Endometrial microvascular endothelial cells (primary cell): Measurements from ENCODE around the gene MS4A10. TPM values are rescaled to one million over a fixed set of nuclear protein-coding genes. Genes with fewer than 3 reads are reported as not detected.
"Not testable (repeated sequence)": the region's sequence is repeated elsewhere in the genome, so short reads cannot be mapped to it uniquely, and the experiment has no call there.

Experiments used
- in situ Hi-C: cut with HindIII; loops from 2 replicates; pipeline ENCODE4 v1.10.0; 2017; ENCODE audit warnings: low sequenced_read_pairs, low pct_unique_long_range_greater_than_20kb; ENCODE audit errors: inconsistent ontology term
- total RNA-seq: library from RNA; depleted of rRNA; stranded (reverse); fragments of >200 nt; gene quantifications from one replicate; pipeline ENCODE4 v1.2.3, GENCODE V29; 2015; ENCODE audit errors: inconsistent ontology term

MS4A10 gene
- total RNA-seq, 1 donor from 2014 or later: not detected

DNA sequence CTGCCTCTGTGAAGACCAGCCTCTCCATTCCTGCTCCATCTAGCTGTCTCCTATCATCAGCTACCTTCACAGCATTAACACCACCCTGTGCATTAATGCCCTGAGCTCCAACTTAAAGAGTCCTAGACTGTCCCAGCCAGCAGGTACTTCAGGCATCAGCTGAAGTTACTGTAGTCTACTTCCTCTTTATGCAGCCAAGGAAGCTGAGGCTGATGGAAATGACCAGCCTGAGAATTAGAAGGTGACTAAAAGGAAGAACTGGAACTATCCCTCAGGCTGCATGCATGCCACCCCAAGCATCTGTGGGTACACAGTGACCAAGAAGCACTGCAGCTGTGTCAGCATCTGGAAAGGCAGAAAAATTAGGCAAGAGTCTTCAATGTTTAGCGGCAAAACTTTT lies 28.2 kb downstream of the MS4A10 start:
- in situ Hi-C loops: no loop called here

DNA sequence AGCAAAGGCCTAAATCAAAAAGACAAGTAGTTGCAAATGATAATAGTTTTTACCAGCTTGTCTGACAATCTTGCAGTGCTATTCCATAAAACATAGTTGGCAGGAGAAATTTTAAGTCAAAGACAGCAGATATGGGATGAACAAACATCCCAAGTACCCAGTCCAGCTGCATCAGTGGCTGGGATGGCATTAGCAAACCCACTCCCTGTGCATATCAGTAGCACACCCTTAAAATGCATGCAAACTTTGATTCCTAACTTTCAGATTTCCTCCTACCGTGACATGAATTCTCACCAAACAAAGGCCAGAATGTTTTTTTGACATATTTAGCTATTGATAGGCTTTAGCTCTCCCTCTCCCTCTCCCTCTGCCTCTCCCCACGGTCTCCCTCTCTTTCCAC lies 29.0 kb downstream of the MS4A10 start:
- in situ Hi-C loops: no loop called here

DNA sequence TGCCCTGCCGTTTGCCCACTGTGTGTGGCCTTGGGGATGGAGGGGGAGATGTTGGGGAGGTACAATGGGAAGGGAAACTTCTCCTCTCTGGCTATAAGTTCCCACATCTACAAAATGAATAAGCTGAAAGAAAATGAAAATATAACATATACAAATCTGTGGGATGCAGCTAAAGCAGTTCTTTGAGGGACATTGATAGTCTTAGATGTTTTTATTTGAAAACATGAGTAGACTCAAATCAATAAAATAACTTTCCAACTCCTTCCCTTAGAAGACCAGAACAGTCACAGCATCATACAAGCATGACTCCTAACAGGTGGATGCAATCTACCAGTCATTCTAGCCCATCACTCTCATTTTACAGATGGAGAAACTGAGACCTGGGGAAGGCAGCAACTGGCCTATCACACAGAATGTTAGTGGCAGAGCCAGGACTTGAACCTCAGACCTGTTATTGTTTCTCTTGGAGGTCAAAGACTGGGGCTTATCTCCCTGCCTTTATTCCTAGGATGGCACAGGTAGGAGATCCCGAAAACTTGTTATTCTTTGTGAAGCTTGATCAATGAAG lies 31.5 kb downstream of the MS4A10 start:
- in situ Hi-C loops: no loop called here

DNA sequence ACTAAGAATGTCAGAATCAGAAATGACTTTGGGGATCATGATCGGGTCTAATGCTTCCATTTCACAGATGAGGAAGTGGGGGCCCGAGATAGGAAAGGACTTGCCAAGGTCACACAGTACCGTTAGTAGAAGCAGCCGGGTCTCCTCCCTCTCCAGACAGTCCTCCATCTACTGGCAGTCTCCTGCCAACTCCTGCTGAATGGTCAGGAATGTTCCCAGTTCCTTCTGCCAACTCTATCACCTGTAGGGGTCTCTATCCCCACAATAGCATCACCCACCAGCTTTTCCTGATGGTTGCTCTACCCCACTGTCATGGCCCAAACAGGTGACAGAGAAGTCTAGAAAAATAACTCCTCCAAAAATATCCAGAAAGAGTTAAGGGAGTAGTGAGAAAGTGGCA lies 32.9 kb downstream of the MS4A10 start:
- in situ Hi-C loops: no loop called here

DNA sequence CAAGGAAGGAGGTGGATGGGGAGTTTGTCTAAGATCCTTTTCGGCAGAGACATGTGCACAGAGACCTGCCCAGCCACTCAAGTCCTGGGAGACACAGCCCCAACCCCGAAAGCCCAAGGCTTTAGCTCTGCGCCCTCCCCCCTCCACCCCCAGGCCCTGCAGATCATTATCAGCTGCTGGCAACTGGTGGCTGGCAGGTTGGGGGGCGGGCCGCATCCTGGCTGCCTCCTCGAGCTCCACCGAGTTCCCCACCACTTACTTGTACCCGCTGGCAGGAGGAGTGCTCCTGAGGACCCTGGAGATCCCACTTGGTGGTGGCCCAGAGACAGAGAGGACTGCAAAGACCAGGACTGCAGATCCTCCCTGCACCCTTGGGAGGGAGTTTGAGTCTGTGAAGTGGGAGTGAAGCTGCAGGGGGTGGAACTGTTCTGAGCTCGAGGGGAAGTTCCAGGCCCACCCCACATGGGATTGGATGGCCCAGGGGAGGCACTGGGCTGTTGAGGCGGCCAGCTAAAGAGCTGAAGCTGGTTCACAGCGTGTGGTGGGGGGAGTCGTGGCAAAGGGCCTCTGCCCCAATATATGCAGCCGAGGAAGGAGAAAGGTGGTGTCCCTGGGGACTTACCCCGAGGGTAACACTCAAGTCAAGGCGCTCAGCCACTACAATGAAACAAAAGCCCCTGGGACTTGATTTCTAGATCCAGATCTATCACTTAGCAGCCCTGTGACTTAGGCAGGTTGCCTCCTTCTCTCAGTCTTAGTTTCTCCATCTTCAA lies 36.9 kb downstream of the MS4A10 start:
- in situ Hi-C loops: no loop called here

DNA sequence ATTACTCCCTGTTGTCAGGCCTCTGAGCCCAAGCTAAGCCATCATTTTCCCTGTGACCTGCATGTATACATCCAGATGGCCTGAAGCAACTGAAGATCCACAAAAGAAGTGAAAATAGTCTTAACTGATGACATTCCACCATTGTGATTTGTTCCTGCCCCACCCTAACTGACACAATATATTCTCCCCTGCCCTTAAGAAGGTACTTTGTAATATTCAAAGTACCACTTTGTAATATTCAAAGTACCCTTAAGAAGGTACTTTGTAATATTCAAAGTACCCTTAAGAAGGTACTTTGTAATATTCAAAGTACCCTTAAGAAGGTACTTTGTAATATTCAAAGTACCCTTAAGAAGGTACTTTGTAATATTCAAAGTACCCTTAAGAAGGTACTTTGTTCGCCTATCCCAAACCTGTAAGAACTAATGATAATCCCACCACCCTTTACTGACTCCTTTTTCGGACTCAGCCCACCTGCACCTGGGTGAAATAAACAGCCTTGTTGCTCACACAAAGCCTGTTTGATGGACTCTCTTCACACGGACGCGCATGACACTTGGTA lies 38.7 kb downstream of the MS4A10 start:
- in situ Hi-C loops: not testable (repeated sequence)

DNA sequence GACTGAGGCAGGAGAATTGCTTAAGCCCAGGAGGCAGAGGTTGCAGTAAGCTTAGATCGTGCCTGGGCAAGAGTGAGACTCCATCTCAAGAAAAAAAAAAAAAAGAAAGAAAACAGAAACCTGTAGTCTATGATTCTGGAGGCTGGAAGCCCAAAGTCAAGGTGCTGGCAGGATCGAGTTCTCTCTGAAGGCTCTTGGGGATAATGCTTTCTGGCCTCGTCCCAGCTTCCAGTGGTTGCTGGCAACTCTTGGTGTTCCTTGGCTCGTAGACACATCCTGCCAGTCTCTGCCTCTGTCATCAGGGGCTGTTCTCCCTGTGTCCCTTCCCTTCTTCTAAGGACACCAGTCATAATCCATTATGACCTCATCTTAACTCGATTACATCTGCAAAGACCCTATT lies 40.0 kb downstream of the MS4A10 start:
- in situ Hi-C loops: no loop called here

DNA sequence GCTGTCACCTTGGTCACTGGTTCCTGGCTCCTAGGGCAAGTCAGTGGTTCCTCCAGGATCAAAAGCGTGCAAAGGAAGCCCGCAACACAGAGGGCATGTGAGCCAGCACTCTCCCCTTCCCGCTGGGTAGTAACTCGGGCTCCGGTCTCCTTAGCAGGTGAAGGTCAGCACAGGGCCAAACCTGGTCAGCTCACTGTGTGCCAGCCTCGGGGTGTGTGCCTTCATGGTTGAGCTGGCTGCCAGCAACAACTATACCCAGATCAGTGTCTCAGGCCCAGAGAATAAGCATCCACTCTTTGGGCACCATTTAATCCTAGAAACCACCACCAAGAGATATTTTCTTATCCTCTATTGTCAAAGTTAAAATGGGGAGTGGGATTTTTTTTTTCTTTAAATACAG lies 40.7 kb downstream of the MS4A10 start:
- in situ Hi-C loops: no loop called here

DNA sequence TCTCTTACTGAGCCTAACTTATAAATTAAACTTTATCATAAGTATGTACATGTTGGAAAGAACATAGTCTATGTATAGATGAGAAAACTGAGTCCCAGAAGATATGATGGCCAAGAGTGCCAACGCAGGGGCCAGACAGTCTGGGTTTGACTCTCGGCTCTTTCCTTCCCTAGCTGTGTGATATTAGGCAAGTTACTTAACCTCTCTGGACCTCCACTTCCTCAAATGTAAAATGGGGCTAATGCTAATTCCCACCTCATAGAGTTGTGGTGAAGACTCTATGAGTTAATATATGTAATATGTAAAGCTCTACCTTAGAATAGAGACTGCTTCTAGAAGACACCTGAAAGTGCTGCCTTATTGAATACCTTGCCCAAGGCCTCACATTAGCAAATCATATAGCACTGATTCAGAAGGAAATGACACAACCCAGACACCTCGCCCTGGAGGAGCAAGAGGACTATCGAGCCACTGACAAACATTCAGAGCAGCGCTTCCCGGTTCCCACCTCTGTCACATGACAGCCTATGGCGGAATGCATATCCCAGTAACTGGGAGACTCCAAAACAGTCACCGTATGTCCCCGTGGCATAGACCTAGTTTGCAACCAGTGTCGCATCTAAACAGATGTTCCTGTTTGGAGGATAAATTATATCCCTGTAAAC lies 45.5 kb downstream of the MS4A10 start:
- in situ Hi-C loops: no loop called here

DNA sequence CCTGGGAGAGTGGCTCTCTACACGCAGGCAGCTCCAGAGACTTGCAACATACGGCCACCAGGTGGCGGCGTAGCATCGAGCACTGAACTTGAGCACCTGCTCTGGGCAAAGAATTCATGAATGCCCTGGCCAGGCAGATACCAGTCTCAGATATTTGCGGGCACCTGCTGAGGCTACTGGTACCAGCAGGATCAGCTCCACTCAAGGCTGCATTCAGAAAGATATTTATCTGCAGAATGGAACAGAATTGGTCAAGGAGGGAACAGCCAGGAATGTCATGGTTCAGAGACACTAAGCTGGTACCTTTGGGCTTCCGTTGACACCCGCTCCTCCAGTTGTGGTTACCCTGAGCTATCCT lies 46.0 kb downstream of the MS4A10 start:
- in situ Hi-C loops: no loop called here

DNA sequence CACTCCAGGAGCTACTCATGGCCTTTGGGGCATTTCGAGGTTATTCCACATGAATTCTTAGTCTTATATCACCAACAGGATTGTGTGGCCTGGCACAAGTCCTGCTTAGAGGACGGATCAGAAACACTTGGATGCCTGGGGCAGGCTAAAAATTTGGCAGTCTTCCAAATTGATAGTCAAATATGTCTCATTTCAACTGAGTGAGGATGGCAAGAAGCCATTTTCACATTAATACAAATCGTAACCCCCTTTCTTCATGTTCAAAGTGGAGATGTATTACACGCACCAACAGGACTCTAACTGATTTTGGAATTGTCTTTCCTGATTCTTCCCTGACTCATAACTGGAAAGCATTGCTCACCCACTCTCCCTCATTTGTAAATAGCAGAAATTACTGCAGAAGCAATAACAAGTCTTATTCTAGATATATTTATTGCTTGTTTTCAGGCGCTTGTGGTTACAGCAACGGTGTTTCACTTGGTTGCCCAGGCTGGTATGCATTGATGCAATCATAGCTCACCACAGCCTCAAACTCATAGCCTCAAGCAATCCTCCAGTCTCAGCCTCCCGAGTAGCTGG lies 46.5 kb downstream of the MS4A10 start:
- in situ Hi-C loops: no loop called here

DNA sequence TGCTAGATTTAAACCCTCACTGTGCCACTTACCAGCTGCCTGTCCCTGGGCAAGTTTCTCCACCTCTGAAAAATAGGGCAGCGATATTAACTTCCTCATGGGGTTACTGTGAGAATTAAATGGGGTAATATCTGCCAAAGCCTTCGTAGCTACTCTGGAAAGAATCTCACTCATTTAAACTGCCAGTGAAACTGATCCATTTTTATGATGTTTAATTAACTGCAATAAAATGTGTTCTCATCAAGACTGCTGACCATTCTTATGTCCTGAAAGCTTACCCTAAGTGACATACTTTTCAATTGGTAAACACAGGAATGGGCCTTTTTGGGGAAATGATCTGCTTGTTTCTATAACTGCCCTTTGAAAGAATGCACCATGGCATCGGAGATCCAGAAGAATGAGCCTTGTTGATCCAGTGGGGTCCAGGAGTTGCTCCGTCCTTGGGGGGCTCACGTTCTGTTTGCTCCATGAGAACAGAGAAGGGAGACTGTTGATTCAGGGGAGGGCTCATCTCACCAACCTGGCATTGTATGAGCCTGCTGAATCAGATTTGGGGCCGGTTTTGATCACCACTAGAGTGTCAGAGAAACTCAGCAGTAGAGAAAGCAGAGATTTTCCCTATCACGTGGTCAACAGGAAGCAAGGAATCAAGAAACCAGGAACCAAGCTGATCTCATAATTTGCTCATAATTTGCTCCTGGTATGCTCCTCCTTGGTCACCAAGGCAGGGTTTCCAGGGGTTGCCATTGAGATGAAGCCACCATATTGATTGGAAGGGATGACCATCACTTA lies 49.8 kb downstream of the MS4A10 start:
- in situ Hi-C loops: no loop called here

DNA sequence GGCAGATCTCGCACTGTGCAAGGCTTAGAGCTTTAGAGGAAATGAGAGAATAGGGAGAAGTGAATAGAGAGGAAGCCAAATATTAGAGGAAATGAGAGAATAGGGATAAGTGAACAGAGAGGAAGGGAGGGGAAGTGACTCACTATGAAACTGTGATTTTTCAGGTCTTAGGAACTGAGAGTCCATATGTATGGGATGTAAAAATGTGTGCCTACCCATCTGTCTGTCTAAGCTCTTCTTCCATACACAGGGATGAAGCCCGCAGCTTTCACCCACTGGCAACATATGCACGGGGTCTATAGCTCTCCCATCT lies 50.4 kb downstream of the MS4A10 start:
- in situ Hi-C loops: no loop called here

DNA sequence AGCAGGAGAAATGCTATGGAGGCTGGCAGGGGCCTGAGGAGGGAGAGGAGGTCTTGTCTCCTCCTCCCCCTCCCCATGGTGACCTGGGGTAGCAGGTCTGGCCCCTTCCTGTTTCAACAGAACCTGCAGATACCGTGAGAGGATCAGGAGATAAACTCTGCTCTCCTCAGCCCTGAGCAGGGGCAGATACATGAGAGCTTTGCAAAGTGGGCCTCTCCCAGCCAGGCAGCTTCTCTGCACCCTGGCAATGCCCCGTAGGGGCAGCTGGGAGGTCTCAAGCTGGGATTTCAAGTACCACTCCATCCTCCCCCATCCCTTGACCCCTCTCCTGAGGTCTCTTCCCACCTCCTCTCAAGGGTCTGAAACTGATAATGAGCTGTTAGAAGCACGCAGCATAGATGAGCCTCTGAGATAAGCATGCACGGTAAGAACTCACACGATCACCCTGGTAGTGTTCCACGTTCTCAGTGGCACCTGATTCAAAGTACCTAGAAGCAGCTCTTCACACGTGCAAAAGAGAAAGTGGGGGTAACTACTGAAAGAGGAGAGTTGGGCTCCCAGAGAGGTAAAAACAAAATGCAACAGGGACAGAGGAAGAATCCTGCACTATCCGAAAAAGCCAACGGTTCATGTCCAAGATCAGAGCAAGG lies 51.9 kb downstream of the MS4A10 start:
- in situ Hi-C loops: no loop called here

DNA sequence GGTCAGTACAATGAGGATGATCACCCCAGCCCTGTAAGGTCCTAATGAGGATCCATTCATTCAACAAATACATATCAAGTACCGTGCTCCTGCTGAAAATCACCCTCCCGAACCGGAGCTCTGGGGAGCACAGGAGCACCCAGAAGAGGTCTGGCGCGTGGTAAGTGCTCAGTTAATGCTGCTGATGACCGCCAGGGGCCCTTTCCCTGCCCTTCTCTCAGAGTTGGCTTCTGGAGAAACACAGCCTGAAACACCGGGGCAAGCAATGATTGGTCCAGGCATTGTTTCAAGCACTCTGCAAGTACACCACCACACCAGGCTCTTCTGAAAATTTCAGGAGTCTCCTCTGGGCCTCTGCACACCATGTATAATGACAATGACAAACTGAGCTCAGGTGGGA lies 53.0 kb downstream of the MS4A10 start:
- in situ Hi-C loops: no loop called here

DNA sequence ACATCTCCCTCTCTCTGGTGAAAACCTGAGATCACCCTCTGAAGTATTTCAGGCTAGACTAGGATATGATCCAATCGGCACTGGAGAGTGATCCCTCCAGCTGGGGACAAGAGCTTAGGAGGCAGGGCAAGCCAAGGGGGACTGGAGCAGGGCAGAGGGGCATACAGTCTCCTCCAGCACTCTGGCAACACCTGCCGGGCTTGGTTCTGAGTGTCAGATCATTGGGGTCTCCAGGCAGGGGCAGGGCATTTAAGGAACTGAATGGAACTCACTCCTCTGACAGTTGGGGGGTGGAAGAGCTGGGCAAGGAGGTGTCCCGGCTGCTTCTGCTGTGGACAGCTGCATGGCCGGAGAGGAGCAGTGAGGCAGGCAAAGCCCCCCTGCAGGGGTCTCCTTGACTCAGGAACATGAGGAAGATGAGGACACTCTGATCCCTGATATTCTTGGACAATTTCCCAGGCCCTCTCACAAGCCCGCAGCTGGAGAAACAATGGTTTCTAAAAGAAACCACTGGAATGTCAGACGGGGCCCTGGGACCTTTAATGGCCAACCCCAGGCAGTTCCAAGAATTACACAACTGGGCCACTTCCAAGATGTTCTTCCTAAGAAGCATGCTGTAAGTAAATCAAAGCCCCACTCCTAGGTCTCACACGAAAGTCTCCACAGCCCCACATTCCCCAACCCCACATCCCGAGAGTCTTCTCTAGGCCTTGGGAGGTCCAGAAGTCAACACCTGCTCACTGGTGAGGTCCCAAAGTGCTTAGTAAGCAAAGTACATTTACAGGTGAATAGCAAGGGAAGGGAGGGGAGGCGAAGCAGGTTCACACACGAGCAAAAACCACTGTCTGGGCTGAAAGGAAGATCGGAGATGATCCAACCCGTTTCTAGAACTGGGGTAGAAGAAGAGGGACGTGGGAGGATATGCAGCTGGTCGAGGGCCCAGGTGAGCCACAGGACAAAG lies 55.6 kb downstream of the MS4A10 start:
- in situ Hi-C loops: no loop called here

DNA sequence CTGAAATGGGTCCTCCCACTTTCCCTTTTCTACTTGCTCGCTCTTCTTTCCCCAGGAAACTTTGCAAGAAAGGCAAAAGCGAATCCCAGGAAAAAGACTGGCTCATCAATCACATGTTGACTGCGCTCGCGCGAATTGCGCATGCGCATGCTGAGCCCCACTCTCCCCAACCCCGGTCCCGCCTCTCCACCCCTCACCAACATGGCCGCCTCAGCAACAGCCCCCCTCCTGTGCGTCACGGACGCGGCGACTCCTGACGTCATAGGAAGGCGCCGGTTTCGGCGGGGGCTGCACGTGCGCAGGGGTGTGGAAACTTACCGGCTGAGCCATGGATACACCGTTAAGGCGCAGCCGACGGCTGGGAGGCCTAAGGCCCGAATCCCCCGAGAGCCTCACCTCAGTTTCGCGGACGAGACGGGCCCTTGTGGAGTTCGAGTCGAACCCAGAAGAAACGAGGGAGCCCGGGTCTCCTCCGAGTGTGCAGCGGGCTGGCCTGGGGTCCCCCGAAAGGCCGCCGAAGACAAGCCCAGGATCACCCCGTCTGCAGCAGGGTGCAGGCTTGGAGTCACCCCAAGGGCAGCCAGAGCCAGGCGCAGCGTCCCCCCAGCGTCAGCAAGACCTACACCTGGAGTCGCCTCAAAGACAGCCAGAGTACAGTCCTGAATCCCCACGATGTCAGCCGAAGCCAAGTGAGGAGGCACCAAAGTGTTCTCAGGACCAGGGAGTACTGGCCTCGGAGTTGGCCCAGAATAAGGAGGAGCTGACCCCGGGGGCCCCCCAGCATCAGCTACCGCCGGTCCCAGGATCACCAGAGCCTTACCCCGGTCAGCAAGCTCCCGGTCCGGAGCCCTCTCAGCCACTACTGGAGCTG lies 56.9 kb downstream of the MS4A10 start, which contains the start of gene CCDC86:
CCDC86 (plus strand) TSS at position 317 of the 871 bp plus-strand sequence; CDS start at position 329, 12 bp downstream.
- in situ Hi-C loops: no loop called here
